Glutamatergic neuron (in vitro differentiated cells): ENCODE results near the gene MKS1. TPM values are rescaled to one million over a fixed set of nuclear protein-coding genes. Genes with fewer than 3 reads are reported as not detected.

ENCODE experiments used
- DNase-seq: peaks from one replicate; pipeline ENCODE4 v3.0.0; 2022
- H3K27ac Mint-ChIP-seq: one replicate; pipeline ENCODE4 v1.8.0; 2020; ENCODE audit warnings: mild to moderate bottlenecking, mixed read lengths, inconsistent platforms; ENCODE audit not compliant: unreplicated experiment
- H3K27me3 Mint-ChIP-seq: one replicate; pipeline ENCODE4 v1.8.0; 2020; ENCODE audit warnings: mild to moderate bottlenecking, moderate library complexity, mixed read lengths, inconsistent platforms; ENCODE audit not compliant: unreplicated experiment
- H3K36me3 Mint-ChIP-seq: one replicate; pipeline ENCODE4 v1.8.0; 2020; ENCODE audit warnings: mild to moderate bottlenecking, mixed read lengths, inconsistent platforms; ENCODE audit not compliant: unreplicated experiment
- H3K4me1 Mint-ChIP-seq: one replicate; pipeline ENCODE4 v1.8.0; 2020; ENCODE audit warnings: mild to moderate bottlenecking, low read depth, mixed read lengths, inconsistent platforms; ENCODE audit not compliant: unreplicated experiment
- H3K4me3 Mint-ChIP-seq: one replicate; pipeline ENCODE4 v1.8.0; 2020; ENCODE audit warnings: mild to moderate bottlenecking, mixed read lengths, inconsistent platforms; ENCODE audit not compliant: unreplicated experiment
- H3K9me3 Mint-ChIP-seq: one replicate; pipeline ENCODE4 v1.8.0; 2020; ENCODE audit warnings: mild to moderate bottlenecking, moderate library complexity, mixed read lengths, inconsistent platforms; ENCODE audit not compliant: unreplicated experiment
- CTCF ChIP-seq: fragments of 200-600 bp; sonication (generic); IDR thresholded peaks from one replicate; pipeline ENCODE4 v1.5.0; 2021; ENCODE audit not compliant: partially characterized antibody, unreplicated experiment
- total RNA-seq: library from RNA; stranded (reverse); fragmentation: NEBNext Ultra II Directional; extraction: Animal tissue kit (Norgen Biotek cat#: 25700); gene quantifications from one replicate; pipeline ENCODE4 v1.2.1, GENCODE V29; 2021; ENCODE audit not compliant: unreplicated experiment

Gene MKS1
- total RNA-seq, 1 donor from 2014 or later: 41.8 TPM

GRCh38 chr17:58265271-58265670, 46.2 kb upstream of the MKS1 start:
- peaks cover 2% of the 10 kb centered on the region for H3K27me3 Mint-ChIP-seq
- peaks cover 6% of the 10 kb centered on the region for H3K36me3 Mint-ChIP-seq
- DNase-seq: no peak
- H3K27ac Mint-ChIP-seq: no peak overlapping the region
- H3K4me1 Mint-ChIP-seq: no peaks in the 10 kb centered on the region
- no peak for TF ChIP-seq CTCF
- peaks cover 2% of the 10 kb centered on the region for H3K9me3 Mint-ChIP-seq
- no peak overlapping the region for H3K4me3 Mint-ChIP-seq

- Mint-ChIP-seq H3K4me3 (no peak overlapping the region), H3K4me1 (no peaks in the 10 kb centered on the region), H3K9me3 (peaks cover 2% of the 10 kb centered on the region), H3K27me3 (no peaks in the 10 kb centered on the region), H3K27ac (no peak overlapping the region), H3K36me3 (peaks cover 6% of the 10 kb centered on the region)
- DNase-seq: no peak
- TF ChIP-seq CTCF: no peak
These were observed 45.5 kb upstream of the MKS1 start for GRCh38 chr17:58264407-58265103.

GRCh38 chr17:58263773-58264172, 44.7 kb upstream of the MKS1 start:
- H3K27ac Mint-ChIP-seq: no peak overlapping the region
- H3K4me1 Mint-ChIP-seq: no peaks in the 10 kb centered on the region
- H3K4me3 Mint-ChIP-seq: no peak overlapping the region
- peaks cover 2% of the 10 kb centered on the region for H3K9me3 Mint-ChIP-seq
- H3K36me3 Mint-ChIP-seq: peaks cover 6% of the 10 kb centered on the region
- no peak for DNase-seq
- H3K27me3 Mint-ChIP-seq: no peaks in the 10 kb centered on the region
- TF ChIP-seq CTCF: no peak

GRCh38 chr17:58262149-58262548, 43.1 kb upstream of the MKS1 start:
- Mint-ChIP-seq H3K27me3 (no peaks in the 10 kb centered on the region), H3K9me3 (peaks cover 2% of the 10 kb centered on the region), H3K4me3 (no peak overlapping the region), H3K27ac (no peak overlapping the region), H3K4me1 (no peaks in the 10 kb centered on the region), H3K36me3 (peaks cover 6% of the 10 kb centered on the region)
- no peak for TF ChIP-seq CTCF
- DNase-seq: no peak

- no peak for TF ChIP-seq CTCF
- Mint-ChIP-seq H3K27me3 (peaks cover 3% of the 10 kb centered on the region), H3K4me1 (no peaks in the 10 kb centered on the region), H3K4me3 (no peak overlapping the region), H3K36me3 (no peaks in the 10 kb centered on the region), H3K27ac (no peak overlapping the region), H3K9me3 (peaks cover 2% of the 10 kb centered on the region)
- DNase-seq: no peak
These were observed 35.7 kb upstream of the MKS1 start for GRCh38 chr17:58254803-58255202.
